IMR-90 (cell line): Measurements from ENCODE around the gene KITLG.

Experiments
- BHLHE40 ChIP-seq: fragments of 150-350 bp; IDR thresholded peaks from 2 replicates; pipeline ENCODE4 v1.6.1; 2016; ENCODE audit warnings: mild to moderate bottlenecking, low read depth, low read length
- CEBPB ChIP-seq: IDR thresholded peaks from 2 replicates; pipeline ENCODE4 v1.6.1; 2012; ENCODE audit warnings: low read depth, low read length, improper control_type of control experiment
- ELK1 ChIP-seq: fragments of 150-350 bp; IDR thresholded peaks from 2 replicates; pipeline ENCODE4 v1.6.1; 2016; ENCODE audit warnings: low read depth, mild to moderate bottlenecking, low read length, moderate library complexity, borderline replicate concordance
- FOS ChIP-seq: fragments of 150-350 bp; IDR thresholded peaks from 2 replicates; pipeline ENCODE4 v1.6.1; 2016; ENCODE audit warnings: low read depth, low read length
- MAFK ChIP-seq: IDR thresholded peaks from 2 replicates; pipeline ENCODE4 v1.6.1; 2012; ENCODE audit warnings: low read depth, low read length, improper control_type of control experiment
- MXI1 ChIP-seq: IDR thresholded peaks from 2 replicates; pipeline ENCODE4 v1.6.1; 2012; ENCODE audit warnings: low read depth, mild to moderate bottlenecking, low read length, moderate library complexity, borderline replicate concordance
- NFE2L2 ChIP-seq: fragments of 150-350 bp; IDR thresholded peaks from 2 replicates; pipeline ENCODE4 v1.6.1; 2016; ENCODE audit warnings: low read depth, mild to moderate bottlenecking, low read length
- POLR2A ChIP-seq: IDR thresholded peaks from 2 replicates; pipeline ENCODE4 v1.6.1; 2012; ENCODE audit warnings: mild to moderate bottlenecking, low read depth, low read length
- RAD21 ChIP-seq: IDR thresholded peaks from 2 replicates; pipeline ENCODE4 v1.6.1; 2012; ENCODE audit warnings: low read length, improper control_type of control experiment
- RCOR1 ChIP-seq: IDR thresholded peaks from 2 replicates; pipeline ENCODE4 v1.6.1; 2012; ENCODE audit warnings: mild to moderate bottlenecking, low read length, improper control_type of control experiment; ENCODE audit not compliant: insufficient replicate concordance
- RFX5 ChIP-seq: IDR thresholded peaks from 2 replicates; pipeline ENCODE4 v1.8.0; 2012; ENCODE audit warnings: low read depth, mild to moderate bottlenecking, low read length, moderate library complexity
- SMC3 ChIP-seq: fragments of 150-350 bp; IDR thresholded peaks from 2 replicates; pipeline ENCODE4 v1.6.1; 2016; ENCODE audit warnings: low read depth, mild to moderate bottlenecking, antibody characterized with exemption, low read length, moderate library complexity
- TF ChIP-seq, protein P1 (sequence below): conservative IDR thresholded peaks from 2 replicates; pipeline ENCODE4 v1.5.1; 2012; ENCODE audit warnings: mild to moderate bottlenecking, low read depth, low read length, improper control_type of control experiment
- TF ChIP-seq, protein P2 (sequence below): fragments of 150-350 bp; IDR thresholded peaks from 2 replicates; pipeline ENCODE4 v1.6.1; 2017; ENCODE audit warnings: mild to moderate bottlenecking, antibody characterized with exemption, low read length, low read depth

DNA sequence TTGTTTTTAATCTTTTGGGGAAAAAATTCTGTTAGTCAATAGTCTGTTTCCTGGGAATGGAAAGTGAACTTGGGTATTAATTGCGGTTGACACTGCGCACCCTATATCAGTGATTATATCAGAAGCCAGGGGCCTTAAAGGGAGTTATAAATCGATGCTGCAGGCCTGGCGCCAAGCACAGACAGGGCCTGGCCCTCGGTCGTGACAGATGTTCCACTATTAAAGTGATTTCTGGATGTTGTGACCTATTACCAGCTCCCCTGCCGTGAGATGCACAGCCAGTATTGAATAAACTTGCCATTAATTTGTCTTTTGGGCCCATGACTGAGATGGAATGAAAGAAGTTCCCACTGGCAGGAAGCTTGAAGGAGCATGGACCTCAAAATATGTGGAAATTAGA, 45.1 kb upstream of the KITLG start:
- TF ChIP-seq, protein P1, sequence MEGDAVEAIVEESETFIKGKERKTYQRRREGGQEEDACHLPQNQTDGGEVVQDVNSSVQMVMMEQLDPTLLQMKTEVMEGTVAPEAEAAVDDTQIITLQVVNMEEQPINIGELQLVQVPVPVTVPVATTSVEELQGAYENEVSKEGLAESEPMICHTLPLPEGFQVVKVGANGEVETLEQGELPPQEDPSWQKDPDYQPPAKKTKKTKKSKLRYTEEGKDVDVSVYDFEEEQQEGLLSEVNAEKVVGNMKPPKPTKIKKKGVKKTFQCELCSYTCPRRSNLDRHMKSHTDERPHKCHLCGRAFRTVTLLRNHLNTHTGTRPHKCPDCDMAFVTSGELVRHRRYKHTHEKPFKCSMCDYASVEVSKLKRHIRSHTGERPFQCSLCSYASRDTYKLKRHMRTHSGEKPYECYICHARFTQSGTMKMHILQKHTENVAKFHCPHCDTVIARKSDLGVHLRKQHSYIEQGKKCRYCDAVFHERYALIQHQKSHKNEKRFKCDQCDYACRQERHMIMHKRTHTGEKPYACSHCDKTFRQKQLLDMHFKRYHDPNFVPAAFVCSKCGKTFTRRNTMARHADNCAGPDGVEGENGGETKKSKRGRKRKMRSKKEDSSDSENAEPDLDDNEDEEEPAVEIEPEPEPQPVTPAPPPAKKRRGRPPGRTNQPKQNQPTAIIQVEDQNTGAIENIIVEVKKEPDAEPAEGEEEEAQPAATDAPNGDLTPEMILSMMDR, result no peak
- TF ChIP-seq POLR2A (no peak), MXI1 (no peak), BHLHE40 (no peak), ELK1 (no peak), RCOR1 (no peak), MAFK (no peak), RFX5 (no peak), RAD21 (no peak), CEBPB (no peak), SMC3 (no peak), NFE2L2 (no peak), FOS (no peak)
- TF ChIP-seq, protein P2, sequence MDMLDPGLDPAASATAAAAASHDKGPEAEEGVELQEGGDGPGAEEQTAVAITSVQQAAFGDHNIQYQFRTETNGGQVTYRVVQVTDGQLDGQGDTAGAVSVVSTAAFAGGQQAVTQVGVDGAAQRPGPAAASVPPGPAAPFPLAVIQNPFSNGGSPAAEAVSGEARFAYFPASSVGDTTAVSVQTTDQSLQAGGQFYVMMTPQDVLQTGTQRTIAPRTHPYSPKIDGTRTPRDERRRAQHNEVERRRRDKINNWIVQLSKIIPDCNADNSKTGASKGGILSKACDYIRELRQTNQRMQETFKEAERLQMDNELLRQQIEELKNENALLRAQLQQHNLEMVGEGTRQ, result no peak
